MM.1S (cell line): ENCODE data around the gene BRD3.

Experiments used
- DNase-seq: peaks from one replicate; pipeline ENCODE4 v3.0.0-alpha.2; 2015
- H2AFZ ChIP-seq: fragments of 300-600 bp; sonication (generic); 2 replicates; pipeline ENCODE4 v1.6.0; 2016; ENCODE audit warnings: antibody characterized with exemption, low read length
- H3F3A ChIP-seq: fragments of 300-600 bp; sonication (generic); 2 replicates; pipeline ENCODE4 v1.6.1; 2016; ENCODE audit warnings: mild to moderate bottlenecking, antibody characterized with exemption, low read length, moderate library complexity, mixed read lengths; ENCODE audit not compliant: insufficient read depth
- H3K27ac ChIP-seq: fragments of 300-600 bp; sonication (generic); 2 replicates; pipeline ENCODE4 v1.5.1; 2016; ENCODE audit warnings: mild to moderate bottlenecking, low read length
- H3K27me3 ChIP-seq: fragments of 300-600 bp; sonication (generic); replicated peaks from 2 replicates; pipeline ENCODE4 v1.6.0; 2016; ENCODE audit warnings: low read length; ENCODE audit not compliant: insufficient read depth
- H3K36me3 ChIP-seq: fragments of 300-600 bp; sonication (generic); replicated peaks from 2 replicates; pipeline ENCODE4 v1.6.1; 2016; ENCODE audit warnings: mild to moderate bottlenecking, low read length, mixed read lengths; ENCODE audit not compliant: insufficient read depth
- H3K4me1 ChIP-seq: fragments of 300-600 bp; sonication (generic); 2 replicates; pipeline ENCODE4 v1.6.1; 2016; ENCODE audit warnings: low read length, mixed read lengths
- H3K4me2 ChIP-seq: fragments of 300-600 bp; sonication (generic); 2 replicates; pipeline ENCODE4 v1.6.0; 2016; ENCODE audit warnings: low read depth, low read length
- H3K4me3 ChIP-seq: fragments of 300-600 bp; sonication (generic); 2 replicates; pipeline ENCODE4 v1.5.1; 2016; ENCODE audit warnings: low read length, mixed read lengths
- H3K79me2 ChIP-seq: fragments of 300-600 bp; sonication (generic); 2 replicates; pipeline ENCODE4 v1.6.1; 2016; ENCODE audit warnings: mixed run types, low read length, mixed read lengths
- H3K9ac ChIP-seq: fragments of 300-600 bp; sonication (generic); 2 replicates; pipeline ENCODE4 v1.6.1; 2016; ENCODE audit warnings: low read length, mixed read lengths
- H3K9me2 ChIP-seq: fragments of 300-600 bp; sonication (generic); replicated peaks from 2 replicates; pipeline ENCODE4 v1.6.1; 2016; ENCODE audit warnings: mild to moderate bottlenecking, low read length, mixed read lengths; ENCODE audit not compliant: insufficient read depth
- H3K9me3 ChIP-seq: fragments of 300-600 bp; sonication (generic); replicated peaks from 2 replicates; pipeline ENCODE4 v1.6.1; 2016; ENCODE audit warnings: mild to moderate bottlenecking, low read length, mixed read lengths; ENCODE audit not compliant: insufficient read depth
- H4K20me1 ChIP-seq: fragments of 300-600 bp; sonication (generic); 2 replicates; pipeline ENCODE4 v1.6.1; 2016; ENCODE audit warnings: mild to moderate bottlenecking, low read length, moderate library complexity, mixed read lengths; ENCODE audit not compliant: insufficient read depth
- EZH2 ChIP-seq: fragments of 300-600 bp; sonication (generic); optimal IDR thresholded peaks from 2 replicates; pipeline ENCODE3; 2017; ENCODE audit warnings: low read depth, mild to moderate bottlenecking, antibody characterized with exemption, low read length, mixed read lengths
- EZH2phosphoT487 ChIP-seq: fragments of 300-600 bp; sonication (generic); IDR thresholded peaks from 2 replicates; pipeline ENCODE4 v1.6.1; 2018; ENCODE audit warnings: antibody characterized with exemption, low read length
- TF ChIP-seq, protein P1 (sequence below): fragments of 300-600 bp; sonication (generic); IDR thresholded peaks from 2 replicates; pipeline ENCODE4 v1.5.1; 2016; ENCODE audit warnings: antibody characterized with exemption, low read length, mixed read lengths

The BRD3 gene

GRCh38 chr9:134028076-134028475 lies 39.8 kb downstream of the BRD3 start:
- no peak overlapping the region for H2AFZ ChIP-seq
- no peak overlapping the region for H3K9ac ChIP-seq
- no peak overlapping the region for H3K4me3 ChIP-seq
- no peaks in the 10 kb centered on the region for H3K36me3 ChIP-seq
- no peaks in the 10 kb centered on the region for H3K9me2 ChIP-seq
- no peaks in the 10 kb centered on the region for H3F3A ChIP-seq
- H4K20me1 ChIP-seq, result no peaks in the 10 kb centered on the region
- peaks cover 8% of the 10 kb centered on the region for H3K27me3 ChIP-seq
- no peaks in the 10 kb centered on the region for H3K79me2 ChIP-seq
- no peak overlapping the region for H3K27ac ChIP-seq
- no peak overlapping the region for H3K4me2 ChIP-seq
- no peak for DNase-seq
- no peaks in the 10 kb centered on the region for H3K9me3 ChIP-seq
- peaks cover 3% of the 10 kb centered on the region; the same call in 1 of the 2 replicates for H3K4me1 ChIP-seq
- TF ChIP-seq EZH2phosphoT487 (no peak), EZH2 (no peak)
- TF ChIP-seq, protein P1, sequence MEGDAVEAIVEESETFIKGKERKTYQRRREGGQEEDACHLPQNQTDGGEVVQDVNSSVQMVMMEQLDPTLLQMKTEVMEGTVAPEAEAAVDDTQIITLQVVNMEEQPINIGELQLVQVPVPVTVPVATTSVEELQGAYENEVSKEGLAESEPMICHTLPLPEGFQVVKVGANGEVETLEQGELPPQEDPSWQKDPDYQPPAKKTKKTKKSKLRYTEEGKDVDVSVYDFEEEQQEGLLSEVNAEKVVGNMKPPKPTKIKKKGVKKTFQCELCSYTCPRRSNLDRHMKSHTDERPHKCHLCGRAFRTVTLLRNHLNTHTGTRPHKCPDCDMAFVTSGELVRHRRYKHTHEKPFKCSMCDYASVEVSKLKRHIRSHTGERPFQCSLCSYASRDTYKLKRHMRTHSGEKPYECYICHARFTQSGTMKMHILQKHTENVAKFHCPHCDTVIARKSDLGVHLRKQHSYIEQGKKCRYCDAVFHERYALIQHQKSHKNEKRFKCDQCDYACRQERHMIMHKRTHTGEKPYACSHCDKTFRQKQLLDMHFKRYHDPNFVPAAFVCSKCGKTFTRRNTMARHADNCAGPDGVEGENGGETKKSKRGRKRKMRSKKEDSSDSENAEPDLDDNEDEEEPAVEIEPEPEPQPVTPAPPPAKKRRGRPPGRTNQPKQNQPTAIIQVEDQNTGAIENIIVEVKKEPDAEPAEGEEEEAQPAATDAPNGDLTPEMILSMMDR, result no peak

GRCh38 chr9:134027561-134027960 lies 40.3 kb downstream of the BRD3 start:
- Histone ChIP-seq H3K36me3 (no peaks in the 10 kb centered on the region), H3K9ac (no peak overlapping the region), H3K9me3 (no peaks in the 10 kb centered on the region), H4K20me1 (no peaks in the 10 kb centered on the region), H3K79me2 (no peaks in the 10 kb centered on the region), H3K9me2 (no peaks in the 10 kb centered on the region), H3K27ac (no peak overlapping the region), H3K4me2 (no peak overlapping the region), H2AFZ (no peak overlapping the region), H3K4me3 (no peak overlapping the region), H3F3A (no peaks in the 10 kb centered on the region), H3K4me1 (peaks cover 3% of the 10 kb centered on the region; the same call in 1 of the 2 replicates), H3K27me3 (peaks cover 13% of the 10 kb centered on the region)
- TF ChIP-seq, protein P1, result no peak
- no peak for TF ChIP-seq EZH2
- no peak for TF ChIP-seq EZH2phosphoT487
- no peak for DNase-seq

DNA sequence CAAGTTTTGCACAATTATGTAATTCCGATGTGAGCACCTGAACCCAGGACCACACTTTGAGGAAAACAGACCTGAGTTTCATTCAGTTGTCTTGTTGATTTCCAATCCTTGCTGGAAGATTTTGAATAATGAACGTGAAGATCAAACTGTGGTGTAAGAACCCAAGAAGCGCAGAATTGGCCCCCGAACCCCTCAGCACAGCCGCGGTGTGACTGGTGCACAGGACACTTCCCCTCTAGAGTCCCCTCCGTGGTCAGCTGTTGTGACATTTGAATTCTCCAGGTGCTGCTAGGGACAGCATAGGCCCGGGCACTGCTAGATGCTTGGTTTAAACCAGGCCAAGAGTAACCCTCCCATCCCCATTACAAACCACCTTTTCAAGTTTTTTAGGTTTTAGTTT lies 40.8 kb downstream of the BRD3 start:
- Histone ChIP-seq H3F3A (no peaks in the 10 kb centered on the region), H3K9me2 (no peaks in the 10 kb centered on the region), H3K27me3 (peaks cover 19% of the 10 kb centered on the region), H3K9ac (no peak overlapping the region), H3K36me3 (no peaks in the 10 kb centered on the region), H3K4me2 (no peak overlapping the region), H3K4me1 (peaks cover 3% of the 10 kb centered on the region; the same call in 1 of the 2 replicates), H3K79me2 (no peaks in the 10 kb centered on the region), H2AFZ (no peak overlapping the region), H3K4me3 (no peak overlapping the region), H4K20me1 (no peaks in the 10 kb centered on the region), H3K9me3 (no peaks in the 10 kb centered on the region), H3K27ac (no peak overlapping the region)
- no peak for TF ChIP-seq EZH2phosphoT487
- no peak for TF ChIP-seq EZH2
- TF ChIP-seq, protein P1, result no peak
- DNase-seq, result no peak
